Fibroblast of lung (primary cell): Measurements from ENCODE around the gene SH2D3C. TPM values are rescaled to one million over a fixed set of nuclear protein-coding genes. Genes with fewer than 3 reads are reported as not detected.
A peak's percentile ranks its signal among the peaks of the same experiment; 100 is the strongest.

Source experiments
- DNase-seq, 2 donors: peaks; one replicate each; pipeline versions ENCODE4 v3.0.0 to v3.0.0-alpha.2; 2010; ENCODE audit warnings: low read depth in 2 of 2
- H2AFZ ChIP-seq: 2 replicates; pipeline ENCODE4 v1.5.1; 2012; ENCODE audit warnings: low read length, control low read depth, inconsistent platforms
- H3K27ac ChIP-seq: 2 replicates; pipeline ENCODE4 v1.5.1; 2011; ENCODE audit warnings: low read length, control low read depth; ENCODE audit not compliant: insufficient read depth
- H3K27me3 ChIP-seq: 2 replicates; pipeline ENCODE4 v1.5.1; 2011; ENCODE audit warnings: mild to moderate bottlenecking, low read length; ENCODE audit not compliant: control insufficient read depth, insufficient read depth
- H3K36me3 ChIP-seq: 2 replicates; pipeline ENCODE4 v1.5.1; 2011; ENCODE audit warnings: low read length; ENCODE audit not compliant: control insufficient read depth, insufficient read depth
- H3K4me1 ChIP-seq: 2 replicates; pipeline ENCODE4 v1.5.1; 2011; ENCODE audit warnings: low read length; ENCODE audit not compliant: control insufficient read depth, insufficient read depth; ENCODE audit errors: extremely low read depth
- H3K4me2 ChIP-seq: 2 replicates; pipeline ENCODE4 v1.5.1; 2011; ENCODE audit warnings: low read length, control low read depth; ENCODE audit not compliant: insufficient read depth; ENCODE audit errors: extremely low read depth
- H3K4me3 ChIP-seq, 4 experiments: fragments of 200-600 bp in 1 of 4; sonication (generic) in 1 of 4; replicated peaks in 1 of 4; 2 replicates each; pipeline ENCODE4 v1.5.1; 2011 to 2016; ENCODE audit warnings: low read length in 4 of 4, low read depth in 3 of 4, mild to moderate bottlenecking in 3 of 4, control low read depth in 2 of 4, inconsistent platforms in 1 of 4, mixed read lengths in 1 of 4; ENCODE audit not compliant: insufficient read depth in 1 of 4; ENCODE audit errors: control extremely low read depth in 1 of 4
- H3K79me2 ChIP-seq: 2 replicates; pipeline ENCODE4 v1.5.1; 2012; ENCODE audit warnings: mild to moderate bottlenecking, low read length, inconsistent platforms; ENCODE audit not compliant: control insufficient read depth, insufficient read depth
- H3K9ac ChIP-seq: 2 replicates; pipeline ENCODE4 v1.5.1; 2011; ENCODE audit warnings: mild to moderate bottlenecking, low read length, control low read depth; ENCODE audit not compliant: insufficient read depth
- H3K9me3 ChIP-seq: 2 replicates; pipeline ENCODE4 v1.5.1; 2012; ENCODE audit warnings: low read depth, low read length; ENCODE audit not compliant: control insufficient read depth, insufficient read depth
- H4K20me1 ChIP-seq: 2 replicates; pipeline ENCODE4 v1.5.1; 2011; ENCODE audit warnings: low read length; ENCODE audit not compliant: control insufficient read depth, insufficient read depth; ENCODE audit errors: extremely low read depth
- EZH2 ChIP-seq: IDR thresholded peaks from 2 replicates; pipeline ENCODE4 v1.5.1; 2012; ENCODE audit warnings: low read length, control low read depth, mild to moderate bottlenecking; ENCODE audit errors: missing control alignments
- polyA plus RNA-seq, 2 donors: library from polyadenylated mRNA; depleted of rRNA in 1 of 2; stranded (reverse) in 1 of 2; unstranded in 1 of 2; fragments of >200 nt; gene quantifications; 2 replicates each; pipeline ENCODE4 v1.2.1, GENCODE V29; 2011 to 2012; ENCODE audit warnings: missing spikeins in 1 of 2
- total RNA-seq: library from RNA; depleted of rRNA; stranded (reverse); fragments of >200 nt; gene quantifications from 2 replicates; pipeline ENCODE4 v1.2.1, GENCODE V29; 2014
- TF ChIP-seq, protein P1 (sequence below), 2 donors: IDR thresholded peaks in 1 of 2; conservative IDR thresholded peaks in 1 of 2; 1 replicate in 1 of 2; 2 replicates in 1 of 2; pipeline ENCODE4 v1.5.1; 2011 to 2012; ENCODE audit warnings: low read length in 2 of 2, control low read depth in 1 of 2, inconsistent platforms in 1 of 2, low read depth in 1 of 2, mild to moderate bottlenecking in 1 of 2

The SH2D3C gene
- total and polyA plus RNA-seq, 2 donors (not counting 1 experiment from before 2014, with no cell fraction given) = 1.2 TPM; not detected in 1

DNA sequence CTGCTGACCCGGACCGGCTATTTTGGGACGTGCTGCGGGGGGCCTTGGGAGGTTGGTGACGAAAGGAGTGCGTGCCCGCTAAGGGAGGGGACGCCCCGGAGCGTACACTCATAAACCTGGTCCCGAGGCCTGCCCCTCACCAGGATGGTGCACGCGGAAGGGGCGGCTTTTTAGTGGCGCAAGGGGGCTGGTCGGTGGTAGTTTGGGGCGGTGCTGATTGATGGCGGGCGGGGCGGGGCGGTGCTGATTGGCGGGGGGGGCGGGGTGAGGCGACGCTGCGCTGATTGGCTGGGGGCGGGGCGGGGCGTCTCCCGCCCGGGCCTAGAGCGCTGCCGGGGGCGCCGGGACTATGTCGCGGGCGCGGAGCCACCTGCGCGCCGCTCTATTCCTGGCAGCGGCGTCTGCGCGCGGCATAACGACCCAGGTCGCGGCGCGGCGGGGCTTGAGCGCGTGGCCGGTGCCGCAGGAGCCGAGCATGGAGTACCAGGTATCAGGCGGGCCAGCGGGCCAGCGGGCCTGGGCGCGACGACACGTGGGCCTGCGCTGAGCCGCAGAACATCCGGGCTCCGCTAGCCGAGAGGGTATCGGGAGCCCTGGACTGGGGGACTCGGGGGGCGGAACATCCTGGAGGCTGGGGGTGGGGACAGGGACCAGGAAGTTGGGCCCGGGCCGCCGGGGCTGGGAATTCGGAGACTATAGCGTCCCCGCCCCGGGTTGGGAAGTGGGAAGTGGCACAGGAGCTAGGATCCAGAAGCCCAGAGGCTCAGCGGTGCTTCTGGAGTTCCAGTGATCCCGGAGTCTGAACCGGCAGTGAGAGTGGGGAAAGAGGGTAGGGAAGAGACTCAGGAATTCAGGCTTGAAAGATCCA is 24.3 kb upstream of the SH2D3C start, which contains the start of gene FPGS:
TSS of gene FPGS (plus strand) at position 307 of the 868 bp plus-strand sequence. CDS start at position 350, 43 bp downstream.
- no peaks in the 10 kb centered on the region for H3K9me3 ChIP-seq
- peaks cover 23% of the 10 kb centered on the region for H3K79me2 ChIP-seq
- peak within 1 kb of the TSS; percentile 100 for H3K4me2 ChIP-seq
- H3K4me1 ChIP-seq = peaks cover 13% of the 10 kb centered on the region
- TF ChIP-seq EZH2 = no peak
- TF ChIP-seq, protein P1, sequence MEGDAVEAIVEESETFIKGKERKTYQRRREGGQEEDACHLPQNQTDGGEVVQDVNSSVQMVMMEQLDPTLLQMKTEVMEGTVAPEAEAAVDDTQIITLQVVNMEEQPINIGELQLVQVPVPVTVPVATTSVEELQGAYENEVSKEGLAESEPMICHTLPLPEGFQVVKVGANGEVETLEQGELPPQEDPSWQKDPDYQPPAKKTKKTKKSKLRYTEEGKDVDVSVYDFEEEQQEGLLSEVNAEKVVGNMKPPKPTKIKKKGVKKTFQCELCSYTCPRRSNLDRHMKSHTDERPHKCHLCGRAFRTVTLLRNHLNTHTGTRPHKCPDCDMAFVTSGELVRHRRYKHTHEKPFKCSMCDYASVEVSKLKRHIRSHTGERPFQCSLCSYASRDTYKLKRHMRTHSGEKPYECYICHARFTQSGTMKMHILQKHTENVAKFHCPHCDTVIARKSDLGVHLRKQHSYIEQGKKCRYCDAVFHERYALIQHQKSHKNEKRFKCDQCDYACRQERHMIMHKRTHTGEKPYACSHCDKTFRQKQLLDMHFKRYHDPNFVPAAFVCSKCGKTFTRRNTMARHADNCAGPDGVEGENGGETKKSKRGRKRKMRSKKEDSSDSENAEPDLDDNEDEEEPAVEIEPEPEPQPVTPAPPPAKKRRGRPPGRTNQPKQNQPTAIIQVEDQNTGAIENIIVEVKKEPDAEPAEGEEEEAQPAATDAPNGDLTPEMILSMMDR (conservative IDR thresholded peaks at IDR 0.05 in 1 of 2, IDR thresholded peaks at IDR 0.05 in 1 of 2; ENCODE audit: low read depth in 1 of 2, low read length in 2 of 2) = no peak
- H3K27ac ChIP-seq = peak within 1 kb of the TSS; percentile 92
- H3K27me3 ChIP-seq = no peaks in the 10 kb centered on the region
- peak within 1 kb of the TSS; percentile 50 for H2AFZ ChIP-seq
- peak; percentile 89 to 90 for DNase-seq
- peaks cover 9% of the 10 kb centered on the region for H3K36me3 ChIP-seq
- peak within 1 kb of the TSS; percentile 85 to 96 (median 90) for H3K4me3 ChIP-seq
- H3K9ac ChIP-seq = peak within 1 kb of the TSS; percentile 88
- no peaks in the 10 kb centered on the region for H4K20me1 ChIP-seq

DNA sequence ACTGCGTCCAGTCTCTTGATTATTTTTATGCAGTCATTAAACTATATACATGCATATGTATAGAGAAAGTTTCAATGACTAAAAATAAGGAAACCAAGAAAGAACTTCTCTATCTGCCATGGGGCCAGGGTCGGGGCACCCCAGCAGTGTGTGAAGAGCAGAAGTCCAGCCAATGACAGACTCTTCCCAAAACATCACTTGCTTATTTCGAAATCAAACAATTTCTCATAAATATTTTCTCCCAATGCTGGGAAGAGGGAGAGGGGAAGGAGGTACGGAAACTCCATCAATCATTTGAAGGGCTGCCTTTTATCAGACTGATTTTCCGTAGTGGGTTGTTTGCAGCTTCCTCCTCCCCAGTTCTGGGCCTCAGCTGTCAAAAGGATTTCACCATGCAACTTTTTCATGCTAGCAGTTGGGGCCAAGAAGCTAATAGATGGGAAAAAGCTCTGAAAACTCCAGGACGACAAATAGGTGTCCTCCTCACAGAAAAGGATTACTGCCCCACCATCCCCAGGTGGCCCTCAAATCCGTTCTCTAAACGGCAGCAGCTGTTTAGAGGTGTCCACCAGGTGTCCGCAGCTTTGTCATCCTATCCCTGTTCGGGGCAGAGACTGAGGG is 23.6 kb upstream of the SH2D3C start:
- TF ChIP-seq, protein P1 (conservative IDR thresholded peaks at IDR 0.05 in 1 of 2, IDR thresholded peaks at IDR 0.05 in 1 of 2; ENCODE audit: low read depth in 1 of 2, low read length in 2 of 2) = no peak
- TF ChIP-seq EZH2 = no peak
- H3K4me2 ChIP-seq = peak overlapping the region; percentile 89
- H3K79me2 ChIP-seq = peaks cover 21% of the 10 kb centered on the region
- H3K27ac ChIP-seq = peak overlapping the region; percentile 75
- H3K27me3 ChIP-seq = no peaks in the 10 kb centered on the region
- peak overlapping the region; percentile 11 for H3K9ac ChIP-seq
- peak overlapping the region; percentile 50 for H2AFZ ChIP-seq
- H3K4me1 ChIP-seq = peaks cover 13% of the 10 kb centered on the region
- peak in 1 of 2 donors; percentile 57 for DNase-seq
- no peaks in the 10 kb centered on the region for H4K20me1 ChIP-seq
- H3K36me3 ChIP-seq = peaks cover 4% of the 10 kb centered on the region
- H3K9me3 ChIP-seq = no peaks in the 10 kb centered on the region
- peak overlapping the region; percentile 35 to 95 (median 46) for H3K4me3 ChIP-seq

DNA sequence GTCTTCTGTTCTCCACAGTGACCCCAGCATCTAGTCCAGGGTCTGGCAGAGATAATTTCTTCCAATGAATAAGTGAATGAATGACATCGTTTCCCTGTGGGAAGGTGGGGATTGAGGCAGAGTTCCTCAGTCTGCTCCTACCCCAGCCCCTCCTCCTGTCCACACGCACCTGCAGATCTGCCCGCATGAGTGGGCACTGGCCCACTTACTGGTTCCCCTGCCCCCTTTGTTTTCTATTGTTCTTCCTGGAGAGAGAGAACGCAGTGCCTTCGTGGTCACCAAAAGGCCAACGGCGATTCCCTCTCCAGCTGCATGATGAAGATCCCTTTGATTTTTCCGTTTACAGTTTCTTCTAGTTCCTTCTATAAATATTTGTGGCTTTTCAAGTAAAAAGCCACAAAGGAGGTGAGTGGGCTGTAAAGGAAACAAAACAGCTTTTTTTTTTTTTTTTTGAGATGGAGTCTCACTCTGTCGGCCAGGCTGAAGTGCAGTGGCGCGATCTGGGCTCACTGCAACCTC is 18.4 kb upstream of the SH2D3C start:
- H3K27ac ChIP-seq = no peak overlapping the region
- H3K4me2 ChIP-seq = peak overlapping the region; percentile 11
- H4K20me1 ChIP-seq = no peaks in the 10 kb centered on the region
- H3K36me3 ChIP-seq = peaks cover 6% of the 10 kb centered on the region
- no peaks in the 10 kb centered on the region for H3K27me3 ChIP-seq
- H2AFZ ChIP-seq = no peak overlapping the region
- no peak for TF ChIP-seq EZH2
- H3K9me3 ChIP-seq = no peaks in the 10 kb centered on the region
- H3K4me1 ChIP-seq = peaks cover 11% of the 10 kb centered on the region
- H3K4me3 ChIP-seq = no peak overlapping the region
- DNase-seq = peak in 1 of 2 donors; percentile 72
- H3K79me2 ChIP-seq = no peaks in the 10 kb centered on the region
- H3K9ac ChIP-seq = no peak overlapping the region
